ENCODE results near the gene FARSA.
"Not testable (repeated sequence)": the region's sequence is repeated elsewhere in the genome, so short reads cannot be mapped to it uniquely, and the experiment has no call there.

FARSA gene

GRCh38 chr19:12930002-12930645, 3.4 kb downstream of the FARSA start:
- H3K4me1 ChIP-seq (ENCODE audit: control insufficient read depth, insufficient read depth, low read length) = peaks cover 6% of the 10 kb centered on the region
- H3K4me3 ChIP-seq (ENCODE audit: low read length) = no peak overlapping the region
- H3K36me3 ChIP-seq (ENCODE audit: insufficient read depth, low read length) = peaks cover 36% of the 10 kb centered on the region
- H3K4me2 ChIP-seq (ENCODE audit: low read length) = no peak overlapping the region
- no peaks in the 10 kb centered on the region for H3K27me3 ChIP-seq (ENCODE audit: control insufficient read depth, insufficient read depth, low read length)
- H3K9ac ChIP-seq (ENCODE audit: low read depth, low read length) = no peak overlapping the region
- no peaks in the 10 kb centered on the region for H3K9me3 ChIP-seq (replicated peaks; ENCODE audit: low read length)

- H3K4me2 ChIP-seq (ENCODE audit: low read length) = no peak overlapping the region
- H3K9me3 ChIP-seq (replicated peaks; ENCODE audit: low read length) = no peaks in the 10 kb centered on the region
- H3K4me3 ChIP-seq (ENCODE audit: low read length) = no peak overlapping the region
- H3K27me3 ChIP-seq (ENCODE audit: control insufficient read depth, insufficient read depth, low read length) = no peaks in the 10 kb centered on the region
- H3K4me1 ChIP-seq (ENCODE audit: control insufficient read depth, insufficient read depth, low read length) = no peaks in the 10 kb centered on the region
- no peak overlapping the region for H3K9ac ChIP-seq (ENCODE audit: low read depth, low read length)
- H3K36me3 ChIP-seq (ENCODE audit: insufficient read depth, low read length) = peaks cover 56% of the 10 kb centered on the region
These were observed 8.7 kb downstream of the FARSA start for GRCh38 chr19:12924621-12925310.

GRCh38 chr19:12922959-12923358, 10.6 kb downstream of the FARSA start:
- Histone ChIP-seq H3K36me3 (ENCODE audit: insufficient read depth, low read length) (peaks cover 42% of the 10 kb centered on the region), H3K4me1 (ENCODE audit: control insufficient read depth, insufficient read depth, low read length) (peaks cover 4% of the 10 kb centered on the region), H3K4me2 (ENCODE audit: low read length) (no peak overlapping the region), H3K4me3 (ENCODE audit: low read length) (no peak overlapping the region), H3K9ac (ENCODE audit: low read depth, low read length) (no peak overlapping the region), H3K9me3 (replicated peaks; ENCODE audit: low read length) (no peaks in the 10 kb centered on the region), H3K27me3 (ENCODE audit: control insufficient read depth, insufficient read depth, low read length) (no peaks in the 10 kb centered on the region)

- no peak overlapping the region for H3K4me3 ChIP-seq (ENCODE audit: low read length)
- no peak overlapping the region for H3K9ac ChIP-seq (ENCODE audit: low read depth, low read length)
- H3K36me3 ChIP-seq (ENCODE audit: insufficient read depth, low read length) = peaks cover 31% of the 10 kb centered on the region
- H3K4me1 ChIP-seq (ENCODE audit: control insufficient read depth, insufficient read depth, low read length) = peaks cover 4% of the 10 kb centered on the region
- no peaks in the 10 kb centered on the region for H3K27me3 ChIP-seq (ENCODE audit: control insufficient read depth, insufficient read depth, low read length)
- no peak overlapping the region for H3K4me2 ChIP-seq (ENCODE audit: low read length)
- H3K9me3 ChIP-seq (replicated peaks; ENCODE audit: low read length) = no peaks in the 10 kb centered on the region
These were observed 12.5 kb downstream of the FARSA start for GRCh38 chr19:12921047-12921446.

- Histone ChIP-seq H3K9ac (ENCODE audit: low read depth, low read length) (no peak overlapping the region), H3K9me3 (replicated peaks; ENCODE audit: low read length) (no peaks in the 10 kb centered on the region), H3K4me1 (ENCODE audit: control insufficient read depth, insufficient read depth, low read length) (peaks cover 12% of the 10 kb centered on the region), H3K4me3 (ENCODE audit: low read length) (no peak overlapping the region), H3K4me2 (ENCODE audit: low read length) (no peak overlapping the region), H3K27me3 (ENCODE audit: control insufficient read depth, insufficient read depth, low read length) (no peaks in the 10 kb centered on the region), H3K36me3 (ENCODE audit: insufficient read depth, low read length) (peaks cover 11% of the 10 kb centered on the region)
These were observed 15.3 kb downstream of the FARSA start for GRCh38 chr19:12918253-12918652.

- not testable (repeated sequence) for H3K36me3 ChIP-seq (ENCODE audit: insufficient read depth, low read length)
These were observed 17.7 kb downstream of the FARSA start for GRCh38 chr19:12915860-12916259.

GRCh38 chr19:12913851-12914690, 19.4 kb downstream of the FARSA start:
- H3K4me1 ChIP-seq (ENCODE audit: control insufficient read depth, insufficient read depth, low read length) = peaks cover 18% of the 10 kb centered on the region
- H3K4me2 ChIP-seq (ENCODE audit: low read length) = peak overlapping the region; percentile 22
- no peaks in the 10 kb centered on the region for H3K27me3 ChIP-seq (ENCODE audit: control insufficient read depth, insufficient read depth, low read length)
- H3K9me3 ChIP-seq (replicated peaks; ENCODE audit: low read length) = no peaks in the 10 kb centered on the region
- no peaks in the 10 kb centered on the region for H3K36me3 ChIP-seq (ENCODE audit: insufficient read depth, low read length)
- no peak overlapping the region for H3K4me3 ChIP-seq (ENCODE audit: low read length)
- no peak overlapping the region for H3K9ac ChIP-seq (ENCODE audit: low read depth, low read length)

More at GRCh38 chr19:12915860-12916259, 17.7 kb downstream of the FARSA start:
- H3K4me3 ChIP-seq (ENCODE audit: low read length); H3K4me2 ChIP-seq (ENCODE audit: low read length); H3K9ac ChIP-seq (ENCODE audit: low read depth, low read length); H3K27me3 ChIP-seq (ENCODE audit: control insufficient read depth, insufficient read depth, low read length); H3K9me3 ChIP-seq (replicated peaks; ENCODE audit: low read length): not testable (repeated sequence)
- H3K4me1 ChIP-seq (ENCODE audit: control insufficient read depth, insufficient read depth, low read length) = peaks cover 18% of the 10 kb centered on the region

- Histone ChIP-seq H3K4me2 (ENCODE audit: low read length) (peak overlapping the region; percentile 49), H3K4me1 (ENCODE audit: control insufficient read depth, insufficient read depth, low read length) (peaks cover 14% of the 10 kb centered on the region), H3K36me3 (ENCODE audit: insufficient read depth, low read length) (no peaks in the 10 kb centered on the region), H3K9ac (ENCODE audit: low read depth, low read length) (no peak overlapping the region), H3K4me3 (ENCODE audit: low read length) (peak overlapping the region; percentile 26), H3K9me3 (replicated peaks; ENCODE audit: low read length) (no peaks in the 10 kb centered on the region), H3K27me3 (ENCODE audit: control insufficient read depth, insufficient read depth, low read length) (no peaks in the 10 kb centered on the region)
These were observed 20.4 kb downstream of the FARSA start for GRCh38 chr19:12913011-12913561.

- H3K27me3 ChIP-seq (ENCODE audit: control insufficient read depth, insufficient read depth, low read length) = no peaks in the 10 kb centered on the region
- peaks cover 14% of the 10 kb centered on the region for H3K4me1 ChIP-seq (ENCODE audit: control insufficient read depth, insufficient read depth, low read length)
- H3K36me3 ChIP-seq (ENCODE audit: insufficient read depth, low read length) = no peaks in the 10 kb centered on the region
- no peak overlapping the region for H3K9ac ChIP-seq (ENCODE audit: low read depth, low read length)
- no peaks in the 10 kb centered on the region for H3K9me3 ChIP-seq (replicated peaks; ENCODE audit: low read length)
- peak overlapping the region; percentile 49 for H3K4me2 ChIP-seq (ENCODE audit: low read length)
- H3K4me3 ChIP-seq (ENCODE audit: low read length) = no peak overlapping the region
These were observed 20.9 kb downstream of the FARSA start for GRCh38 chr19:12912571-12912970.

- Histone ChIP-seq H3K4me1 (ENCODE audit: control insufficient read depth, insufficient read depth, low read length) (no peaks in the 10 kb centered on the region), H3K4me3 (ENCODE audit: low read length) (no peak overlapping the region), H3K36me3 (ENCODE audit: insufficient read depth, low read length) (no peaks in the 10 kb centered on the region), H3K27me3 (ENCODE audit: control insufficient read depth, insufficient read depth, low read length) (no peaks in the 10 kb centered on the region), H3K9me3 (replicated peaks; ENCODE audit: low read length) (no peaks in the 10 kb centered on the region), H3K4me2 (ENCODE audit: low read length) (no peak overlapping the region), H3K9ac (ENCODE audit: low read depth, low read length) (no peak overlapping the region)
These were observed 26.3 kb downstream of the FARSA start for GRCh38 chr19:12907166-12907565.

- H3K36me3 ChIP-seq (ENCODE audit: insufficient read depth, low read length) = peaks cover 5% of the 10 kb centered on the region
- H3K4me2 ChIP-seq (ENCODE audit: low read length) = no peak overlapping the region
- H3K9me3 ChIP-seq (replicated peaks; ENCODE audit: low read length) = no peaks in the 10 kb centered on the region
- no peak overlapping the region for H3K9ac ChIP-seq (ENCODE audit: low read depth, low read length)
- no peaks in the 10 kb centered on the region for H3K27me3 ChIP-seq (ENCODE audit: control insufficient read depth, insufficient read depth, low read length)
- H3K4me3 ChIP-seq (ENCODE audit: low read length) = no peak overlapping the region
- no peaks in the 10 kb centered on the region for H3K4me1 ChIP-seq (ENCODE audit: control insufficient read depth, insufficient read depth, low read length)
These were observed 33.5 kb downstream of the FARSA start for GRCh38 chr19:12899891-12900518.

All from skeletal muscle satellite cell (primary cell).